Measurements from ENCODE around the gene HEXIM2. TPM values are rescaled to one million over a fixed set of nuclear protein-coding genes. Genes with fewer than 3 reads are reported as not detected.
"Not testable (repeated sequence)": the region's sequence is repeated elsewhere in the genome, so short reads cannot be mapped to it uniquely, and the experiment has no call there.

HEXIM2 gene
- total RNA-seq, 4 donors from 2014 or later = 1.2 to 10.8 (median 5.9) TPM

GRCh38 chr17:45120558-45120957 is 41.1 kb upstream of the HEXIM2 start:
- intact Hi-C loops (cut with DNase I; ENCODE audit: low total_unique reads) = no loop called here
- H3K4me1 ChIP-seq = peaks cover 28 to 37% (median 30%) of the 10 kb centered on the region in 4 donors
- H3K36me3 ChIP-seq = peaks cover 0 to 8% (median 0%) of the 10 kb centered on the region in 4 donors
- 92% methylated on average over 21 of the region's 22 CpGs; no CpG with 5 or more reads in 1 of the 2 donors for WGBS, 2 donors (ENCODE audit: low coverage in 1 of 2)
- no peak for DNase-seq
- no peak for TF ChIP-seq CTCF (IDR thresholded peaks at IDR 0.05)
- TF ChIP-seq POLR2A (IDR thresholded peaks at IDR 0.05) = no peak
- no peak for TF ChIP-seq EP300 (IDR thresholded peaks at IDR 0.05; ENCODE audit: low read depth)
- TF ChIP-seq POLR2AphosphoS5 (IDR thresholded peaks at IDR 0.05) = no peak
- in situ Hi-C loops (cut with MboI; ENCODE audit: low pct_ligation_motif_present in 1 of 4, low pct_unique_long_range_greater_than_20kb in 1 of 4, low sequenced_read_pairs in 3 of 4) = no loop called here
- H3K4me3 ChIP-seq = no peak overlapping the region
- no peaks in the 10 kb centered on the region for H3K27me3 ChIP-seq
- no peak overlapping the region for H3K27ac ChIP-seq
- H3K9me3 ChIP-seq = no peaks in the 10 kb centered on the region

- H3K36me3 ChIP-seq = peaks cover 0 to 8% (median 0%) of the 10 kb centered on the region in 4 donors
- in situ Hi-C loops (cut with MboI; ENCODE audit: low pct_ligation_motif_present in 1 of 4, low pct_unique_long_range_greater_than_20kb in 1 of 4, low sequenced_read_pairs in 3 of 4) (no loop called here), intact Hi-C loops (cut with DNase I; ENCODE audit: low total_unique reads) (no loop called here)
- H3K27me3 ChIP-seq = no peaks in the 10 kb centered on the region
- H3K9me3 ChIP-seq = no peaks in the 10 kb centered on the region
- H3K4me1 ChIP-seq = peaks cover 28 to 39% (median 30%) of the 10 kb centered on the region in 4 donors
- no peak overlapping the region for H3K4me3 ChIP-seq
- DNase-seq = no peak
- 86% methylated on average over 24 of the region's 45 CpGs; no CpG with 5 or more reads in 1 of the 2 donors for WGBS, 2 donors (ENCODE audit: low coverage in 1 of 2)
- no peak overlapping the region for H3K27ac ChIP-seq
- TF ChIP-seq CTCF (IDR thresholded peaks at IDR 0.05) (no peak), POLR2AphosphoS5 (IDR thresholded peaks at IDR 0.05) (no peak), POLR2A (IDR thresholded peaks at IDR 0.05) (no peak), EP300 (IDR thresholded peaks at IDR 0.05; ENCODE audit: low read depth) (no peak)
Measured at GRCh38 chr17:45121055-45121454, 40.6 kb upstream of the HEXIM2 start.

GRCh38 chr17:45123076-45123770 is 38.5 kb upstream of the HEXIM2 start:
- TF ChIP-seq EP300 (IDR thresholded peaks at IDR 0.05; ENCODE audit: low read depth) (no peak), POLR2A (IDR thresholded peaks at IDR 0.05) (no peak), POLR2AphosphoS5 (IDR thresholded peaks at IDR 0.05) (no peak), CTCF (IDR thresholded peaks at IDR 0.05) (no peak)

GRCh38 chr17:45123930-45124796 is 37.5 kb upstream of the HEXIM2 start:
- 55% methylated on average over 12 of the region's 15 CpGs; no CpG with 5 or more reads in 1 of the 2 donors for WGBS, 2 donors (ENCODE audit: low coverage in 1 of 2)
- H3K36me3 ChIP-seq = peaks cover 0 to 3% (median 0%) of the 10 kb centered on the region in 4 donors
- intact Hi-C loops (cut with DNase I; ENCODE audit: low total_unique reads) = no loop called here
- peaks cover 47 to 67% (median 56%) of the 10 kb centered on the region in 4 donors for H3K4me1 ChIP-seq
- in situ Hi-C loops (cut with MboI; ENCODE audit: low pct_ligation_motif_present in 1 of 4, low pct_unique_long_range_greater_than_20kb in 1 of 4, low sequenced_read_pairs in 3 of 4) = no loop called here
- DNase-seq = peak; percentile 82
- no peaks in the 10 kb centered on the region for H3K9me3 ChIP-seq
- H3K4me3 ChIP-seq = no peak overlapping the region
- TF ChIP-seq POLR2A (IDR thresholded peaks at IDR 0.05) (peak; percentile 35), POLR2AphosphoS5 (IDR thresholded peaks at IDR 0.05) (peak in 2 of 3 donors; percentile 32 to 62), EP300 (IDR thresholded peaks at IDR 0.05; ENCODE audit: low read depth) (no peak)
- H3K27ac ChIP-seq = peak overlapping the region; percentile 74 to 77 (median 76)
- no peaks in the 10 kb centered on the region for H3K27me3 ChIP-seq

More at GRCh38 chr17:45123076-45123770, 38.5 kb upstream of the HEXIM2 start:
- in situ Hi-C loops (cut with MboI; ENCODE audit: low pct_ligation_motif_present in 1 of 4, low pct_unique_long_range_greater_than_20kb in 1 of 4, low sequenced_read_pairs in 3 of 4) = no loop called here
- intact Hi-C loops (cut with DNase I; ENCODE audit: low total_unique reads) = no loop called here
- Histone ChIP-seq H3K27ac (peak overlapping the region; percentile 74 to 77 (median 76)), H3K9me3 (no peaks in the 10 kb centered on the region), H3K4me3 (no peak overlapping the region), H3K4me1 (peaks cover 38 to 57% (median 47%) of the 10 kb centered on the region in 4 donors), H3K36me3 (peaks cover 0 to 8% (median 0%) of the 10 kb centered on the region in 4 donors), H3K27me3 (no peaks in the 10 kb centered on the region)
- no peak for DNase-seq
- WGBS, 2 donors (ENCODE audit: low coverage in 1 of 2) = 89 to 90% methylated on average over 2 to 6 of the region's 6 CpGs

- H3K9me3 ChIP-seq; in situ Hi-C loops (cut with MboI; ENCODE audit: low pct_ligation_motif_present in 1 of 4, low pct_unique_long_range_greater_than_20kb in 1 of 4, low sequenced_read_pairs in 3 of 4); H3K4me3 ChIP-seq; H3K27me3 ChIP-seq; H3K36me3 ChIP-seq; DNase-seq; intact Hi-C loops (cut with DNase I; ENCODE audit: low total_unique reads): not testable (repeated sequence)
- peaks cover 53 to 73% (median 62%) of the 10 kb centered on the region in 4 donors for H3K4me1 ChIP-seq
- H3K27ac ChIP-seq = peak overlapping the region; percentile 74 to 77 (median 76)
- 64 to 71% methylated on average over 4 to 5 of the region's 5 CpGs for WGBS, 2 donors (ENCODE audit: low coverage in 1 of 2)
Measured at GRCh38 chr17:45124797-45125122, 36.9 kb upstream of the HEXIM2 start.
